Measurements from ENCODE around the gene RRAS. TPM values are rescaled to one million over a fixed set of nuclear protein-coding genes. Genes with fewer than 3 reads are reported as not detected.

RRAS gene
- polyA plus RNA-seq, 1 of the 3 experiments (the other 2 are of a cell fraction): 141 TPM

GRCh38 chr19:49688531-49689132 is 48.7 kb upstream of the RRAS start:
- ChIA-PET POLR2A (interaction anchor here (1.2 to 1.5 kb wide), 2 partner anchors 10 to 162 kb away, joined by 4 read pairs; partner anchors contain the start of gene PTOV1), CTCF (interaction anchor here (0.8 to 8.0 kb wide), 6 partner anchors 7 to 161 kb away, joined by 3 to 75 read pairs (median 18); partner anchors contain the start of gene PRMT1)

GRCh38 chr19:49687566-49688316 is 47.8 kb upstream of the RRAS start:
- peaks cover 17 to 44% of the 10 kb centered on the region in 2 experiments for H3K36me3 ChIP-seq (replicated peaks in 1 of 2; ENCODE audit: control insufficient read depth in 1 of 2, insufficient read depth in 2 of 2, low read length in 1 of 2)
- no peak overlapping the region for H2AFZ ChIP-seq (ENCODE audit: low read depth)
- WGBS (ENCODE audit: low lambda C conversion rate): 86% methylated on average over 15 of the region's 26 CpGs
- peaks cover 15% of the 10 kb centered on the region for H3F3A ChIP-seq (replicated peaks; ENCODE audit: insufficient read depth)
- TF ChIP-seq ELF1 (IDR thresholded peaks at IDR 0.05) (no peak), NFIC (IDR thresholded peaks at IDR 0.05; ENCODE audit: borderline replicate concordance) (no peak), PBX3 (IDR thresholded peaks at IDR 0.05) (no peak), TCF12 (IDR thresholded peaks at IDR 0.05) (no peak), RAD21 (IDR thresholded peaks at IDR 0.05; ENCODE audit: low read length) (no peak)
- TF ChIP-seq, protein P1, sequence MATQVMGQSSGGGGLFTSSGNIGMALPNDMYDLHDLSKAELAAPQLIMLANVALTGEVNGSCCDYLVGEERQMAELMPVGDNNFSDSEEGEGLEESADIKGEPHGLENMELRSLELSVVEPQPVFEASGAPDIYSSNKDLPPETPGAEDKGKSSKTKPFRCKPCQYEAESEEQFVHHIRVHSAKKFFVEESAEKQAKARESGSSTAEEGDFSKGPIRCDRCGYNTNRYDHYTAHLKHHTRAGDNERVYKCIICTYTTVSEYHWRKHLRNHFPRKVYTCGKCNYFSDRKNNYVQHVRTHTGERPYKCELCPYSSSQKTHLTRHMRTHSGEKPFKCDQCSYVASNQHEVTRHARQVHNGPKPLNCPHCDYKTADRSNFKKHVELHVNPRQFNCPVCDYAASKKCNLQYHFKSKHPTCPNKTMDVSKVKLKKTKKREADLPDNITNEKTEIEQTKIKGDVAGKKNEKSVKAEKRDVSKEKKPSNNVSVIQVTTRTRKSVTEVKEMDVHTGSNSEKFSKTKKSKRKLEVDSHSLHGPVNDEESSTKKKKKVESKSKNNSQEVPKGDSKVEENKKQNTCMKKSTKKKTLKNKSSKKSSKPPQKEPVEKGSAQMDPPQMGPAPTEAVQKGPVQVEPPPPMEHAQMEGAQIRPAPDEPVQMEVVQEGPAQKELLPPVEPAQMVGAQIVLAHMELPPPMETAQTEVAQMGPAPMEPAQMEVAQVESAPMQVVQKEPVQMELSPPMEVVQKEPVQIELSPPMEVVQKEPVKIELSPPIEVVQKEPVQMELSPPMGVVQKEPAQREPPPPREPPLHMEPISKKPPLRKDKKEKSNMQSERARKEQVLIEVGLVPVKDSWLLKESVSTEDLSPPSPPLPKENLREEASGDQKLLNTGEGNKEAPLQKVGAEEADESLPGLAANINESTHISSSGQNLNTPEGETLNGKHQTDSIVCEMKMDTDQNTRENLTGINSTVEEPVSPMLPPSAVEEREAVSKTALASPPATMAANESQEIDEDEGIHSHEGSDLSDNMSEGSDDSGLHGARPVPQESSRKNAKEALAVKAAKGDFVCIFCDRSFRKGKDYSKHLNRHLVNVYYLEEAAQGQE (IDR thresholded peaks at IDR 0.05; ENCODE audit: low read depth, low read length): no peak
- H3K9me3 ChIP-seq: no peaks in the 10 kb centered on the region
- H3K79me2 ChIP-seq (ENCODE audit: insufficient read depth): peaks cover 21% of the 10 kb centered on the region
- H3K4me2 ChIP-seq: no peak overlapping the region
- no peak overlapping the region for H3K9ac ChIP-seq
- DNase-seq: no peak
- peaks cover 11% of the 10 kb centered on the region; the same call in 1 of the 2 replicates for H4K20me1 ChIP-seq (ENCODE audit: insufficient read depth)
- H3K4me3 ChIP-seq (ENCODE audit: low read depth in 2 of 2, low read length in 1 of 2): no peak overlapping the region
- POLR2A ChIA-PET: interaction anchor here (1.5 kb wide), 1 partner anchor 163 kb away, joined by 4 read pairs; the partner anchor contains the start of gene PTOV1
- CTCF ChIA-PET: interaction anchor here (1.0 to 8.0 kb wide), 3 partner anchors 10 to 118 kb away, joined by 3 to 75 read pairs (median 31); partner anchors contain the start of gene PRMT1
- H3K9me2 ChIP-seq: no peaks in the 10 kb centered on the region
- no peak overlapping the region; a peak in 1 of 4 replicates for H3K27ac ChIP-seq (ENCODE audit: low read depth in 2 of 2, low read length in 1 of 2)
- no peaks in the 10 kb centered on the region for H3K27me3 ChIP-seq (ENCODE audit: insufficient read depth)
- peaks cover 6 to 22% of the 10 kb centered on the region in 2 experiments; a peak in 2 of 4 replicates for H3K4me1 ChIP-seq (ENCODE audit: control insufficient read depth in 1 of 2, insufficient read depth in 2 of 2, low read depth in 1 of 2, low read length in 1 of 2)

More at GRCh38 chr19:49688531-49689132, 48.7 kb upstream of the RRAS start:
- DNase-seq: no peak
- no peaks in the 10 kb centered on the region for H3K27me3 ChIP-seq (ENCODE audit: insufficient read depth)
- WGBS (ENCODE audit: low lambda C conversion rate): 86% methylated on average over 10 of the region's 12 CpGs
- H4K20me1 ChIP-seq (ENCODE audit: insufficient read depth): peaks cover 10% of the 10 kb centered on the region; the same call in 1 of the 2 replicates
- no peak overlapping the region for H3K4me3 ChIP-seq (ENCODE audit: low read depth in 2 of 2, low read length in 1 of 2)
- no peak overlapping the region for H3K9ac ChIP-seq
- peaks cover 24% of the 10 kb centered on the region for H3K79me2 ChIP-seq (ENCODE audit: insufficient read depth)
- H3K27ac ChIP-seq (ENCODE audit: low read depth in 2 of 2, low read length in 1 of 2): no peak overlapping the region; a peak in 1 of 4 replicates
- TF ChIP-seq MAX (IDR thresholded peaks at IDR 0.05; ENCODE audit: low read depth) (no peak), SIN3A (IDR thresholded peaks at IDR 0.05; ENCODE audit: borderline replicate concordance, low read depth, low read length) (no peak), JUND (IDR thresholded peaks at IDR 0.05) (no peak), NFIC (IDR thresholded peaks at IDR 0.05; ENCODE audit: borderline replicate concordance) (no peak), GATA2 (CRISPR knock-in tag; IDR thresholded peaks at IDR 0.05) (no peak), RCOR1 (IDR thresholded peaks at IDR 0.05; ENCODE audit: low read length) (no peak), ELF1 (IDR thresholded peaks at IDR 0.05) (no peak), CTCF (IDR thresholded peaks at IDR 0.05) (no peak), TEAD4 (IDR thresholded peaks at IDR 0.05; ENCODE audit: borderline replicate concordance, insufficient read depth) (no peak)
- TF ChIP-seq, protein P2, sequence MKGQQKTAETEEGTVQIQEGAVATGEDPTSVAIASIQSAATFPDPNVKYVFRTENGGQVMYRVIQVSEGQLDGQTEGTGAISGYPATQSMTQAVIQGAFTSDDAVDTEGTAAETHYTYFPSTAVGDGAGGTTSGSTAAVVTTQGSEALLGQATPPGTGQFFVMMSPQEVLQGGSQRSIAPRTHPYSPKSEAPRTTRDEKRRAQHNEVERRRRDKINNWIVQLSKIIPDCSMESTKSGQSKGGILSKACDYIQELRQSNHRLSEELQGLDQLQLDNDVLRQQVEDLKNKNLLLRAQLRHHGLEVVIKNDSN (IDR thresholded peaks at IDR 0.05; ENCODE audit: borderline replicate concordance, low read depth): no peak
- H3F3A ChIP-seq (replicated peaks; ENCODE audit: insufficient read depth): peaks cover 18% of the 10 kb centered on the region
- no peak overlapping the region for H3K4me2 ChIP-seq
- no peak overlapping the region for H2AFZ ChIP-seq (ENCODE audit: low read depth)
- peaks cover 17 to 47% of the 10 kb centered on the region in 2 experiments for H3K36me3 ChIP-seq (replicated peaks in 1 of 2; ENCODE audit: control insufficient read depth in 1 of 2, insufficient read depth in 2 of 2, low read length in 1 of 2)
- H3K4me1 ChIP-seq (ENCODE audit: control insufficient read depth in 1 of 2, insufficient read depth in 2 of 2, low read depth in 1 of 2, low read length in 1 of 2): peaks cover 6 to 28% of the 10 kb centered on the region in 2 experiments; a peak in 2 of 4 replicates
- H3K9me3 ChIP-seq: no peaks in the 10 kb centered on the region
- no peaks in the 10 kb centered on the region for H3K9me2 ChIP-seq

All from SK-N-SH (cell line).